NCI-H2081 (cell line): ENCODE results near the gene NBL1.
"Not testable (repeated sequence)": the region's sequence is repeated elsewhere in the genome, so short reads cannot be mapped to it uniquely, and the experiment has no call there.

ENCODE experiments used
- DNase-seq, 2 experiments: peaks; one replicate each; lab custom pipeline; 2025; lab: John Stamatoyannopoulos, UW

NBL1 gene

DNA sequence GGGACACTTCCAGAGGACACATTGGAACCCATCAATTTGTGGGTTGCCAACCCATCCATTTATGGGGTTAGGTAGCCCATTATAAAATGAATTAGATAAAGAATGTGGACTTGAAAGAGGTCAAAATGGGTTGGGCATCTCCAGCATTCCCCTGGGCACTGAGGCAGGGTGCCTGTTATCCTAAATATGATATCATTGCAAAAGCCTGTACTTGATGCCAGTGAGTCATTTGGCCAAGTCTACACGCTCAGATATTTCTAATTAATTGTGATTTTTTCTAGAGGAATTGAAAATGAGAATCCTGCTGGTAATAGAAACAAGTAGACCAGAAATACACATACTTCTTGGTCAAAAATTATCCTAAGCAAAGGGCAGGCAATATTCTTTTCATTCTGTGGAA is 21.9 kb upstream of the NBL1 start:
- no peak for DNase-seq

DNA sequence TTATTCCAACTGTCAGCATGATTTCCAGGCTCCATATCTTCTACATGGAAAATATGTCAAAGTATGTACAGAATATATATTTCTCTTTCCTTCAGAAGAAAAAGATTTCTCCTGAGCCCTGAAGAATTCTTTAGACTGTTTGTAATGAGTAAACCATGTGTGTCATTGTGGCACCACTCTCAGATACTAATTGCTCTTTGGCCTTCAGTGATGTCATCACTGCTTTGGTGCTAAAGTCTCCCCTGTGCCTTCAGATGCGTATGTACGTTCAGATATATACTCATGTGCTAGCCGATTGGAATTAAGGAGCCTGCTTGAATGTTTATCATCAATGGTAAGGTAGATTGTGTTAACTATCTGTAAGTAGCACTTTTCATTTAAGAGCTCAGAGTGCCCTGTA is 20.6 kb upstream of the NBL1 start:
- no peak for DNase-seq

DNA sequence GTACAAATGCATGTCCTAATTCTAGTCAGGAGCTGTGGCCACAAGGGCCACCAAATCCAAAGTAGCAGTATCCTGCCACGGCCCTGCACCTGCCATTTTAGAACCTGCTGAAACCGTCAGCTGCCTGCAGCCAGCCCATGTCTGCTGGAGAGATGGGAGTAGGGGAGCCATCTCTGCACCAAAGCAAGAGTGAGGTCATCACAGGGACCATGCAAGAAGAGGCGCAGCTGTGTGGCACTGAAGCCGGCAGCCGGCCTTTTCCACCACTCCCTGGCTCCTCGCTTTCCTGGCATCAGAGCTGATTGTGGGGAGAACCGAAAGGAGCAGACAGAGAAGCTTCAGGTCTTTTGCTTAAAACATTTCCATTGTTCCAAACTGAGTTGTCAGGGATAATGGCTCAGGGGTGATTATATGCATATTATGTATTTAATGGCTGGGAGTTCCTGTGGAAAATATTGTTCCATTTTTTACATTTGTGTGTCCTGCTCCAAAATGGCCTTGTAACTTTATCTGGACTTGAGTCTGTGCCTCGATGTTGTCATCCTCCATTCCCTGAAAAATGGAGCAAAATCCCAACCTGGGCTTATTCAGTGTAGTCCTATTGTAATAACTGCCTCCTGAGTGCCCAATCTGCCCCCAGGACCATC is 18.7 kb upstream of the NBL1 start:
- no peak for DNase-seq

DNA sequence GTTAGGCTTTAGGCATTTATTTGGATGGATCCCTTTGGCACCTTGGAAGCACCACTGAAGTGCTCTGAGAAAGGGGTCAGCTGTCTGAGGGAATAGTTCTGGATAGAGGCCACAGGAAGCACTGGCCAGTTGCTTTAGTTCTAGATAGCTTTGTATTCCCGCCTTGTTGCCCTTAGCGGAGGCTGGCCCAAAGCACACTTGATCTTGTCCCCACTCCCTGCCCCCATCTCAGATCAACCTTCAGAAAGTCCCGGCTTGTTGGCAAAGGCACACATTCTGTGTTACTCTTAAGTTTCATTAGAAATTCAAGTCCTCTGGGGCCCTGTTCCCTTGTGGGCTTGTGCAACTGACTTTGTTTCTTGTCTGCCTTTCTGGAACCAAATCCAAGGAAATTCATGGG is 15.2 kb upstream of the NBL1 start:
- no peak for DNase-seq

DNA sequence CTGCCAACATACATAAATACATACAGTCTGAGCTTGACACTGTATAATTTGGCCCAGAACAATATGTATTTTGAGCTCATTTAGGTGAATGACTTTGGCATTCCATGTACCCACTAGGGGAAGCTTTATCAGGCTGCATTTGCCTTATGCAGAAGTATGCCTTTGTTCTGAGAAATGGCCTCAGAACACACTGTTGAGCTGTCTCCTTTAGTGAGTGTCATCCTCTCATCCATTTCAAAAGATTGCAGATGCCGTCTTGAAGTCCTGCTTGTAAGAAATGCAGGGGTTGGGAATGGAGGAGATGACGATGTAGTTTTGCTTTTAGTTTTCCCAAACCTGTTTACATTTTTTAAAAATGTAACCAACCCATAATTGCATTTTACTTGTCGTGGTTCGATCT is 14.8 kb upstream of the NBL1 start:
- DNase-seq, result peak in 1 of 2 experiments; percentile 59

DNA sequence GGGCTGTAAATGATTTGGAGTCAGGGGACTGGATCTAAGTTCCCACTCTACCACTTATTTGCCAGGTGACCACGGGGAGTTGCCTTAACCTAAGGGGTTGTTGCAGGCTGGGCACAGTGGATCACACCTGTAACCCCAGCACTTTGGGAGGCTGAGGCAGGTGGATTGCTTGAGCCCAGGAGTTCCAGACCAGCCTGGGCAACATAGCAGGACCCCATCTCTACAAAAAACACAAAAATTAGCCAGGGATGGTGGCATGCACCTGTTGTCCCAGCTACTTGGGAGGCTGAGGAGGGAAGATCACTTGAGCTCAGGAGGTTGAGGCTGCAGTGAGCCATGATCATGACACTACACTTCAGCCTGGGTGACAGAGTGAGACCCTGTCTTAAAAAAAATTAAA is 13.9 kb upstream of the NBL1 start:
- DNase-seq, result not testable (repeated sequence)

DNA sequence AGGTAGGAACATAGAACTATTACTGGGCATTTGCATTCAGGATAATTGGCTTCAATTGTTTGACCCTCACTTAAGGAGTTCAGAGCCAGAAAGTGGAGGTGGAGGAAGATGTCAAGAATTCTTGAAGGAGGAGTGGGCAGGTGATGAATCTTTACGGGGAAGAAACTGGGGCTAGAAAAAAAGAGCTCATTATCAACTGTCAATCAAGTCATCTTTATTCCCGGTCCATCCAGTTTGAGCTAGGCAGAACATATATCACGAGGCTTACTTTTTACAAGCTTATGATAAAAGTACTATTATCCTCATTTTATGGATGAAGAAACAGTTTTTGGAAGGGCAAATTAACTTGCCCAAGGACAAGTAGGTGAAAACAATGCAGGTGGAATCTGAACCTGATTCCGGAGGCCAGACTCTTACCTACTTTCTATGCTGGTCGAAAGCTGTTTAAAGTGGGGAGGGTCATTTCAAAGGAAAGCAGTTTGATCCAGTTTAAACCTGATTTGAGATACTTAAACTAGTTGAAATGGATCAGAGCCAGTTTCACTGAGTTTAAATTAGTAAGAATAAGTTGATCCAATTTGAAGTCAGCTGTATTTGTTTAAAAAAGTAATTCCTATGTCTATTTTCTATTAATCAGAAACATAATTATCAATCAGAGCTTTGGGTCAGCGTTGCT is 13.3 kb upstream of the NBL1 start:
- DNase-seq, result no peak

DNA sequence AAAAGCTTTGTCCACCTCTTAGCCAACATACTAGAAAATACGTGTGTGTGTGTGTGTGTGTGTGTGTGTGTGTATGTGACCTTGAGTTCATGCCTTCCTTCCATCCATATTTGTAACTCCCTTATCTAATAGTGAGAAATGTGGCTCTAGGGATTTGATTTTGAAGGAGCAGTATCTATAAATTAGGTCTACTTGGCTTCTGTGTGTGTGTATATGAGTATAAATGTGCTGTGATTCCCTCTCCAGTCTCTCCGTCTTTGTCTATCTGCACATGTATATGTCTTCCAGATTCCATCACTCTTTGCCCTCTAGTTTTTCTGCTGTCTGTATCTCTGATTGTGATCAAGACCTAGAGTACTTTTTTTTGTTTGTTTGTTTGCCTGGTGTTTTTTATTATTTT is 11.9 kb upstream of the NBL1 start:
- no peak for DNase-seq

DNA sequence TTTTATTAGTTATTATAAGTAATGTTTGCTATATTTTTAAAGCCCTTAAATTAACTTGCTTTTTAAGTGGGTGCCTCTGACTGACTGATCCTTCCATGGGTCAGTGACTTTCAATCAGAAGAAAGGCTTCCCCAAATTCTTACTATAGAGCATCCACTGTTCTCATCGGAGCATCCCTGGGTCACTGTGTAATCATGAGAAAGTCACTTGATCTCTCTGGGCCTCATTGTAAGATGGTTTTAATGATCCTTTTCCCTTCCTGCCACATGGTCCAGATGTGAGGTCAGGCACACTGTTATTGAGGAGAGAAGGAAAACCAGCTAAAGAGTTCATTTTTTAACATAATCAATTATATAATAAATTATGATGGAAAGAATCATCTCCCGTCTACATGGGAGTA is 11.0 kb upstream of the NBL1 start:
- no peak for DNase-seq

DNA sequence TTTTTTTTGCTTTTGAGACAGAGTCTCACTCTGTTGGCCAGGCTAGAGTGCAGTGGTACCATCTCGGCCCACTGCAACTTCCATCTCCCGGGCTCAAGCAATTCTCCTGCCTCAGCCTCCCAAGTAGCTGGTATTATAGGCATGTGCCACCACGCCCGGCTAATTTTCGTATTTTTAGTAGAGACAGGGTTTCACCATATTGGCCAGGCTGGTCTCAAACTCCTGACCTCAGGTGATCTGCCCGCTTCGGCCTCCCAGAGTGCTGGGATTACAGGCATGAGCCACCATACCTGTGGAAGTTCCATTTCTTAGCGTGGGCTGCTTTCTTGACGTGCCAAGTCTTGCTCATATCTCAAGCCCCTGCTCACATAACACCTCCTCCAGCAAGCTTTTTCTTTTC is 9.0 kb upstream of the NBL1 start:
- DNase-seq, result not testable (repeated sequence)

DNA sequence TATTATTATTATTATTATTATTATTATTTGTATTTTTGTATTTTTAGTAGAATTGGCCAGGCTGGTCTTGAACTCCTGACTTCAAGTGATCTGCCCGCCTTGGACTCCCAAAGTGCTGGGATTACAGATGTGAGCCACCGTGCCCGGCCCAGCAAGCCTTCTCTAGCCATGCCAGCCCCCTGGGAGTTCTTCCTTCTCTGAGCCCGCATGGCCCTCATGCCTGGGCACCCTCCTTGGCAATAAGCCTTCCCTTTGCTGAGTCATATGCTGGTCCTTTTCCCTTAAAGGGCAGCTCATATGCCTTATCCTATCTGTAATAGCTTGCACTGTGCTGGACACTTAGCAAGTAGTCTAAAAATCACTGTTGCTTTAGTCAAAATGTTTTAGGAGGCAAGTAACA is 8.5 kb upstream of the NBL1 start:
- no peak for DNase-seq

DNA sequence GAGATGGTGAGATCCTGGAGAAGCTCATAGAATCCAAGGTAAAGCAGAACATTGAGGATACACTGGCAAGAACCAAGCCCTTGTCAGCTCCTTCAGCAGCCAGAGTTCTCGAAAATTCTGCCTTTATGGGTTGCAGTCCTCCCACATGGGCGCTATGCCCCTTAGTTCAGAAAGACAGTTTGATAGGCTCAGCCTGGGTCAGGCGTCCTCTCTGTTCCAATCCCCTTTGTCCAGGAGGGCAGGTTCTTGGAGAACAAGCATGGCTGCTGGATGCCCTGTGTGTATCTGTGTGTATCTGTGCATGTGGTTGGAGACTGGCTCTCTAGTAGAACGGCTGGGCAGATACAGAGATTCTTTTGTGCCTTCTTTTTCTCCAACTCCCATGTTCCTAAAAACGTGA is 8.0 kb upstream of the NBL1 start:
- no peak for DNase-seq

DNA sequence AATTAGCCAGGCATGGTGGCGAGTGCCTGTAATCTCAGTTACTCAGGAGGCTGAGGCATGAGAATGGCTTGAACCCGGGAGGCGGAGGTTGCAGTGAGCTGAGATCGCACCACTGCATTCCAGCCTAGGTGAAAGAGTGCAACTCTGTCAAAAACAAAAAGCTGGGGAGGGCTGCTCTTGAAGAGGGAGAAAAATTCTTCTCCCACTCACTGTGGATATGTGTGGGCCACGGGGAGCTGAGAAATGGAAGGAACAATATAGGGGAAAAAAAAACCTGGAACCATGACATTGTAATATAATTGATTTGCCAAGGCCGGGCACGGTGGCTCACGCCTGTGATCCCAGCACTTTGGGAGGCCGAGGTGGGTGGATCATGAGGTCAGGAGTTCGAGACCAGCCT is 7.4 kb upstream of the NBL1 start:
- not testable (repeated sequence) for DNase-seq

DNA sequence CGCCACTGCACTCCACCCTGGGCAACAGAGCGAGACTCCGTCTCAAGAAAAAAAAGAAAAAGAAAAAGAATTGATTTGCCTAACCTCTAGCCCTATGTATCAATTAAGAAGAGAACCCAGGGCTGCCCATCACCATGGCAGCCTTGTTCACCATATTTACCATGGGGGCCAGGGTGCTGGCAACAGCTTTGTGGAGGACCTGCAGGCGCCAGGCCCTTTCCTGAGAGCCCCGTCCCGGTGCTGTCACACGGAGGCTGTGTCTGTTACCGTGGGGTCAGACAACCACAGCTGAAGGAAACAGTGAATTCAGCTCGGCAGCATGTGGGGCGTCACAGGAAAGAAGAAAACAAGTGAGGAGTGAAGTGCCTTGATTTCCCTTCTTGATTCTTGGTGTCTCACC is 6.5 kb upstream of the NBL1 start:
- no peak for DNase-seq

DNA sequence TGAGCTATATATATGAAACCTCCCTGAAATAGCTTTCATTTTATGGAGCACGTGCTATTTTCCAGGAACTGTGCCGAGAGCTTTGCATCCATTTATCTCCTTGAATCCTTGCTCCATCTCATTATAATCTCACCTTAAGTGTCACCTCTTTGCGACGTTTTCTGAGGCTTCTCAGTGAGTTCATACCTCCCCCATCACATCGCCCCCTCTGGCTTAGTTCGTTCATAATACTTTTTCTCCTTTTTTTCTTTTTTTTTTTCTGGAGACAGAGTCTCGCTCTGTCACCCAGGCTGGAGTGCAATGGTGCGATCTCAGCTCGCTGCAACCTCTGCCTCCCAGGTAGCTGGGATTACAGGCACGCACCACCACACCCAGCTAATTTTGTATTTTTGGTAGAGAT is 4.9 kb upstream of the NBL1 start:
- DNase-seq, result not testable (repeated sequence)

DNA sequence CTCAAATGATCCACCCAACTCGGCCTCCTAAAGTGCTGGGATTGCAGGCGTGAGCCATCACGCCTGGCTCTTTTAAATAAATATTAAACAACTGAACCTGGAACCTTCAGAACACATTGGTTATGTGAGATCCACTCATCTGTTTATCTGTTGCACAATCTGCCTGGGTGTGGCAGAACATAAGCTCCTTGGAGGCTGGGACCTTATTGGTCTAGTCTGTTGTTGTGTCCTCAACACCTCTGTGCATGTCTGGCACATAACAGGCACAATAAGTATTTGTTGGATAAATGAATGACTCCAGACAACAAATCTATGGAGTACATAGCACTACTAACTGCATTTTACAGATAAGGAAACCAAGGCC is 4.1 kb upstream of the NBL1 start:
- no peak for DNase-seq

DNA sequence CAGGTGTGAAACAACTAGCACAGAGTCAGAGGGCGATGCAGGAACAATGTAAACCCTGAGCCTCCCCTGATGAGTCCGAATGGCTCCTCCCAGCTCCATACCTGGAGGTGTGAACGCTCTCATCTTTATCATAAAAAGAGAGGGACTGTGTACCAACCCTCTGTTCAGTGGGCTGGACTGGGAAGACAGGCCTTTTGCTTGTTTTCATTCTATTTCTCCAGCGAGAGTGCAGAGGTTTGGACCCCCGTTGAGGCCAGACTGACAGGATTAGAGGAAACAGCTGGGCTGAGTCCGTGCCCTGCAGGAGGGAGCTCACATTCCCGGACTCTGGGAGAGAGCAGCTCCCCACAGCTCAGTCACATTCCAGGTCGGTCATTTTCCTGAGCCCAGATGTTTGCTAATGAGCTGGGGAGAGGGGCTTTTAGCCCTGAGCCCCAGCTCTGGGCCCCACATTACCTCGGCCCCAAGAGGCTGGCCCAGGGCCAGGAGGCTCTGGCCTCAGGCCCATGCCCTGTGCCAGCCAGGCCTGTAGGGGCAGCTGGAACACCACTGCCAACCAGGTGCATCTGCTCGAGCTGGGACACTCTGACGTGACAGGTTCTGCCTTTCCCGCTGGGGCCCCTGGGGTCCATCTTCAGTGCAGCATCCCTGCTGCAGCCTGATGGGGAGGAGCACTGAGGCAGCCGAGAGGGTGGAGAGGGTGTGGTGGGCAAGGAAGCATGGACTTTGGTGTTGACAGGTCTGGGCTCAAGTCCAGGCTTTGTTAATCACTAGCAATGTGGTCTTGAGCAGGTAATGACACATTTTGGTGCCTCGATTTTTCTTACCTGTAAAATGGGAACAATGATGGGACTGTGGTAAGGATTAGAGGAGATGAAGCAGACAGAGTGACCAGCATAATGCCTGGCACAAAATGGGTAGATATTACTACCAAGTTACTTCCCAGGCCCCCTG is 3.5 kb upstream of the NBL1 start:
- DNase-seq, result peak in 1 of 2 experiments; percentile 37

DNA sequence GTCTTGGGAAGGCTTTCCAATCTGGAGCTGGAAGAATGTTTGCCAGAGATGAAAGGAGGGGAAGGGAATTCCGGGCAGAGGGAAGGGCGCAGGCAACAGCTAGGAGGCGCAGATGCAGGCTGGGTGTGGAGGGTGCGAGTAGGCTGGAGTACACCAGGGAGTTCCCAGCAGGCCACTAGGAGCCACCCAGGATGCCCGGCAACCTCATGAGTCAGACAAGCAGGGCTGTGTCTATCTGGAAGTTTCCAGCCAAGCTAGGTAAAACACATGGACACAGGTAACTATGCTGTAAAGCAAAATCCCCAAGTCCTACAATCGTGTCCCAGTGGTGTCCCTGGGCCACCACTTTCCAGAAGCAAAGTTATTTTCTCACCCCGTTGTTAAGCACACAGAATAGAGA is 990 bp upstream of the NBL1 start:
- DNase-seq, result no peak

DNA sequence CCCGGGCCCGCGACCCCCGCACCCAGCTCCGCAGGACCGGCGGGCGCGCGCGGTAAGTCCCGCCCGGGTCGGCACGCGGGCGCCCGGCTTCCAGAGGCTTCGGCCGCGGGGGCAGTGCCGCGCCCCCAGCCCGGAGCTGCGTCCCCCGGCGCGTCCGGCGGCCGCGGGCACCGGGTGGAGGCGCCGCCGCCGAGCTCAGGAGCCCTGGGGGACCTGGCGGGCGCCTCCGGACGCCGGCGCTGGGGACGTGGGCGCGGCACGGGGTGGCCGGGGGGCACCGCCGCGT is 227 bp downstream of the NBL1 start:
- no peak for DNase-seq

DNA sequence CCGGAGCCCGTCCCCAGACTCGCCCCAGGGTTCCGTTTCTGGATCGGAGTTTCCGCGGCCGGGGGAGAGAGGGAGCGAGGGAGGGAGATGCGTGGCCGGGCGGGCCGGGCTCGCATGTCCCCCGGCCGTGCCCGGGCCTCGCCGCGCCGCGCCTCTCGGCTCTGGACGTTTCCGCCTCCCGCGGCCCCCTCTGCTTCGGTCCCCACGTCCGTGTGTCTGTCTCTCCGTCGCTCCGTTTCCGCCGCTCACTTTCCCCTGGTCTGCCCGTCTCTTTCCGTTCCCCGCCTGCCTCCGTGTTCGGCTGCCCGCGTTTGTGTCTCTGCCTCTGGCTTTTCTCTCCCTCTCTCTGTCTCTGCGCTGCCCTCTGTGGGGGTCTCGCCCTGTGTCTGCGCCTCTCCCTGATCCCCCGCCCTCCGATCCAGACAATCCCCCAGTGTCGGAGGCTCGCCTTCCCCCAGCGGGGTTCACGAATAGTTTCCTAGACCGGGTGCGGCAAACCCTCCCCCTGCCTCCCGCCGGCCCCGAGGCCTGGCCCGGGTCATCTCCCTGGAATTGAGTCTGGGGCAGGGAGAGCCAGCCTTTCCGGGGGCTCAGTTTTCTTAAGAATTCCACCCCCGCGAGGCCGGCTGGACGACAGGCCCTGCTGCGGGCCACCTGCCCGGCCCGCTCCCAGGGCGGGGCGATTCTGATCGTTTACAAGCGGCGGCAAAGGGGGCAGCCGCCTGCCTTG is 735 bp downstream of the NBL1 start:
- peak in 1 of 2 experiments; percentile 10 for DNase-seq

DNA sequence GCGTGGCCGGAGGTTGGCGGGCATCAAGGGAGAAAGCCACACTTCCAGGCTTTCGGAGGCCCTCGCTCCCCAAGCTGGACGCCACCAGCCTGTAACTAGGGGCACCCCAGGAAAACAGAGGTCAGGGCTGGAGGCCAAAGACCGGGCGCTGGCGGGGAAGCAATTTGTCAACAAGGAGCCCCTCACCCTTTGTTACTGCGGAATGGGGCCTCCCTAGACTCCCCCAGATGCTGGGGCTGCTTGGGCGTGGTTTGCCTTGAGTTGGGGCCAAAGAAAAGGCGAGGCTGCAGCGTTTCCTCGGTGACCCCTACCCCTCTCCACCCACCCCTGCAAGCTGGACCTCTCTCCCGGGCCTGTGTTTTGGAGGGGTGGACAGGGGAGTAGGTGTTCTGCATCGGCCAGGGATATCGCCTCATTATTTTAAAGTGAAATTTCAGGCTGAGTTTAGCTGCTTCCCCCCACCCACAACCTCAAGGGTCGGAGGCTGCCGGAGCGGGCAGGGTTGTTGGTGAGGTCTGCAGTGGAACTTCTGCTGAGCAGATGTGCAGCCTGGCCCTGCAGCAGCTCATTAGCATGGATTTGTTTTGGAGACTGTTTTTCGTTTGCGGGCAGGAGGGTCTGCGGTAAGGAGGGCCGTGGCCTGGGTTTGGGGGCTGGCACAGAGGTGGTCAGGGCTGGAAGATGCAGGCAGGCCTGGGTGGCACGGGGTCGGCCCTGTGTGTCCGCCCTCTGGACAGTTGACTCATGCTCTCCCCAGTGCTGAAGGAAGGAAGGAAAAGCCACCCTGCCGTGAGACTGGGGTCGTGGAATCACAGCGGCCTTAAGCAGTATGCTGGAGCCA is 1.5 kb downstream of the NBL1 start:
- DNase-seq, result no peak
